SU-DHL-6 (cell line): ENCODE results near the gene RGMA.

Source experiments
- H2AFZ ChIP-seq: fragments of 200-600 bp; sonication (generic); 2 replicates; pipeline ENCODE4 v1.6.1; 2014; ENCODE audit warnings: low read depth, mild to moderate bottlenecking, moderate library complexity, mixed read lengths, antibody characterized with exemption, low read length; ENCODE audit not compliant: severe bottlenecking
- H3F3A ChIP-seq: fragments of 200-600 bp; shearing (Covaris generic); 2 replicates; pipeline ENCODE4 v1.6.0; 2016; ENCODE audit warnings: antibody characterized with exemption, mild to moderate bottlenecking; ENCODE audit not compliant: insufficient read depth
- H3K27ac ChIP-seq: fragments of 200-600 bp; sonication (generic); 2 replicates; pipeline ENCODE4 v1.5.1; 2016; ENCODE audit warnings: low read depth, mild to moderate bottlenecking, low read length, moderate library complexity, mixed read lengths
- H3K27me3 ChIP-seq: fragments of 200-600 bp; sonication (generic), shearing (Covaris generic); 2 replicates; pipeline ENCODE4 v1.6.0; 2014; ENCODE audit warnings: mild to moderate bottlenecking, low read length
- H3K36me3 ChIP-seq: fragments of 200-600 bp; sonication (generic); 2 replicates; pipeline ENCODE4 v1.6.1; 2014; ENCODE audit warnings: mild to moderate bottlenecking, low read length, mixed read lengths
- H3K4me2 ChIP-seq: fragments of 300-600, 200-600 bp; shearing (Covaris generic), sonication (generic); 2 replicates; pipeline ENCODE4 v1.6.0; 2014; ENCODE audit warnings: low read length, low read depth, mild to moderate bottlenecking; ENCODE audit not compliant: poor library complexity, severe bottlenecking
- H3K4me3 ChIP-seq: fragments of 200-600 bp; sonication (generic); 2 replicates; pipeline ENCODE4 v1.5.1; 2014; ENCODE audit warnings: antibody characterized with exemption, low read length, mild to moderate bottlenecking, mixed read lengths; ENCODE audit not compliant: insufficient read depth, poor library complexity, severe bottlenecking
- H3K79me2 ChIP-seq: fragments of 200-600 bp; sonication (generic); 2 replicates; pipeline ENCODE4 v1.6.1; 2014; ENCODE audit warnings: mild to moderate bottlenecking, low read length, moderate library complexity; ENCODE audit not compliant: insufficient read depth
- H3K9ac ChIP-seq: fragments of 200-600 bp; sonication (generic); 2 replicates; pipeline ENCODE4 v1.7.0; 2014; ENCODE audit warnings: mild to moderate bottlenecking, low read length
- H3K9me2 ChIP-seq: fragments of 200-600 bp; sonication (generic); replicated peaks from 2 replicates; pipeline ENCODE4 v1.6.1; 2014; ENCODE audit warnings: low read length; ENCODE audit not compliant: insufficient read depth
- H3K9me3 ChIP-seq: fragments of 200-600 bp; sonication (generic); 2 replicates; pipeline ENCODE4 v1.6.1; 2014; ENCODE audit warnings: low read length, mixed read lengths; ENCODE audit not compliant: insufficient read depth
- H4K20me1 ChIP-seq: fragments of 200-600 bp; sonication (generic); 2 replicates; pipeline ENCODE4 v1.6.1; 2014; ENCODE audit warnings: low read depth, mild to moderate bottlenecking, antibody characterized with exemption, low read length, moderate library complexity, mixed read lengths
- EZH2phosphoT487 ChIP-seq: fragments of 200-600 bp; sonication (generic), shearing (Covaris generic); conservative IDR thresholded peaks from 2 replicates; pipeline ENCODE4 v1.6.1; 2018; ENCODE audit warnings: mild to moderate bottlenecking, antibody characterized with exemption, low read length, moderate library complexity, mixed read lengths
- TF ChIP-seq, protein P1 (sequence below): fragments of 200-600 bp; sonication (generic); IDR thresholded peaks from one replicate; pipeline ENCODE4 v1.5.1; 2017; ENCODE audit warnings: antibody characterized with exemption, mild to moderate bottlenecking, low read length, moderate library complexity; ENCODE audit not compliant: insufficient read depth, poor library complexity, severe bottlenecking

RGMA gene

DNA sequence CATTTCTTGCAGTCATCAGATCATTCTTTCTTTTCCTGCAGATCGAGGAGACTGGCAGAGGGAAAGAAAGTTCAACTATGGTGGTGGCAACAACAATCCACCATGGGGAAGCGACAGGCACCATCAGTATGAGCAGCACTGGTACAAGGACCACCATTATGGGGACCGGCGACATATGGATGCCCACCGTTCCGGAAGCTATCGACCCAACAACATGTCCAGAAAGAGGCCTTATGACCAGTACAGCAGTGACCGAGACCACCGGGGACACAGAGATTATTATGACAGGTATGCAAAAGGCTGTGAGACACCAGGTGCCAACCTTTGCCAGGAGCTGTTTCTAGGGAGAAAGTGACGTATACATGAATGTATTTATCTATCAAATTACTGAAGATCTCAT is 69.0 kb downstream of the RGMA start:
- Histone ChIP-seq H3K36me3 (peaks cover 54% of the 10 kb centered on the region), H3K4me2 (no peak overlapping the region), H3K27me3 (no peaks in the 10 kb centered on the region), H3K9me2 (no peaks in the 10 kb centered on the region), H3K79me2 (no peaks in the 10 kb centered on the region), H3K9me3 (no peaks in the 10 kb centered on the region), H3F3A (no peaks in the 10 kb centered on the region), H2AFZ (no peak overlapping the region), H3K27ac (no peak overlapping the region), H3K9ac (no peak overlapping the region), H4K20me1 (no peaks in the 10 kb centered on the region), H3K4me3 (no peak overlapping the region)
- TF ChIP-seq EZH2phosphoT487: no peak
- TF ChIP-seq, protein P1, sequence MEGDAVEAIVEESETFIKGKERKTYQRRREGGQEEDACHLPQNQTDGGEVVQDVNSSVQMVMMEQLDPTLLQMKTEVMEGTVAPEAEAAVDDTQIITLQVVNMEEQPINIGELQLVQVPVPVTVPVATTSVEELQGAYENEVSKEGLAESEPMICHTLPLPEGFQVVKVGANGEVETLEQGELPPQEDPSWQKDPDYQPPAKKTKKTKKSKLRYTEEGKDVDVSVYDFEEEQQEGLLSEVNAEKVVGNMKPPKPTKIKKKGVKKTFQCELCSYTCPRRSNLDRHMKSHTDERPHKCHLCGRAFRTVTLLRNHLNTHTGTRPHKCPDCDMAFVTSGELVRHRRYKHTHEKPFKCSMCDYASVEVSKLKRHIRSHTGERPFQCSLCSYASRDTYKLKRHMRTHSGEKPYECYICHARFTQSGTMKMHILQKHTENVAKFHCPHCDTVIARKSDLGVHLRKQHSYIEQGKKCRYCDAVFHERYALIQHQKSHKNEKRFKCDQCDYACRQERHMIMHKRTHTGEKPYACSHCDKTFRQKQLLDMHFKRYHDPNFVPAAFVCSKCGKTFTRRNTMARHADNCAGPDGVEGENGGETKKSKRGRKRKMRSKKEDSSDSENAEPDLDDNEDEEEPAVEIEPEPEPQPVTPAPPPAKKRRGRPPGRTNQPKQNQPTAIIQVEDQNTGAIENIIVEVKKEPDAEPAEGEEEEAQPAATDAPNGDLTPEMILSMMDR: no peak

DNA sequence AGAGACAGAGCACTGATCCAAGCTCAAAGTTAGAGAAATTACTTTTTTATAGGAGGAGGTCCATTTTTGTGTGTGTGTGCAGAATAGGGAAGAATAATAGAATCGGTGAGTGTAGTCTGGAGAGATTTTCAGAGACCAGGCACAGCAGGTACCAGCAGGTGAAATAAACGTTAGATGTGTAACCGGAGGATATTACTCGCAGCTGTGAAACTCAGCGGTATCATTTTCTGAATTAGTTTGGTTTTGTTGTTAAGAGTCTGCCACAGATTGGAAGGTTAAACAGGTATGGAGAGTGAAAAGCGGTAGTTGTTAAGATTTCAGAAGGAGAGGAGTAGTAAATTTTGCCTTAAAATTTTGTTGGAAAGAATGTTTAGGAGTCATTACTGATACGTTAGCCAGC is 69.9 kb downstream of the RGMA start:
- Histone ChIP-seq H3K9me3 (no peaks in the 10 kb centered on the region), H3K79me2 (no peaks in the 10 kb centered on the region), H3K4me2 (no peak overlapping the region), H3K27me3 (no peaks in the 10 kb centered on the region), H3K27ac (no peak overlapping the region), H3K4me3 (no peak overlapping the region), H3F3A (no peaks in the 10 kb centered on the region), H2AFZ (no peak overlapping the region), H3K9ac (no peak overlapping the region), H4K20me1 (no peaks in the 10 kb centered on the region), H3K9me2 (no peaks in the 10 kb centered on the region), H3K36me3 (peaks cover 50% of the 10 kb centered on the region)
- TF ChIP-seq, protein P1: no peak
- no peak for TF ChIP-seq EZH2phosphoT487

DNA sequence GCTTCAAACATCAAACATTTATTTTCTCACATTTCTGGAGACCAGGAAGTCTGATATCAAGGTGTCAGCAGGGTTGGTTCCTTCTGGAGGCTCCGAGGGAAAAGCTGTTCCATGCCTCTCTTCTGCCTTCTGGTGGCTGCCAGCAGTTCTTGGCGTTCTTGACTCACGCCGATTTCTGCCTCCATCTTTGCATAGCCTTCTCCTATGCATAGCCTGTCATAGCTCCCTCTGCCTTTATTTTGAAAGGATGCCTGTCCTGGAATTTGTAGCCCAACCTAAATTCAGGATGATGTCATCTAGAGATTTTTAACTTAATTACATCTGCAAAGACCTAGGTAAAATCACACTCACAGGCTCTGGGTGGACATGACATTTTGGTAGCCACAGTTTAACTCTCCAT is 70.4 kb downstream of the RGMA start:
- no peaks in the 10 kb centered on the region for H3K9me2 ChIP-seq
- H4K20me1 ChIP-seq: no peaks in the 10 kb centered on the region
- H3K36me3 ChIP-seq: peaks cover 46% of the 10 kb centered on the region
- no peak overlapping the region for H3K4me3 ChIP-seq
- H3K27me3 ChIP-seq: no peaks in the 10 kb centered on the region
- H3K27ac ChIP-seq: no peak overlapping the region
- no peaks in the 10 kb centered on the region for H3K9me3 ChIP-seq
- no peaks in the 10 kb centered on the region for H3F3A ChIP-seq
- no peak overlapping the region for H3K4me2 ChIP-seq
- H3K79me2 ChIP-seq: no peaks in the 10 kb centered on the region
- H3K9ac ChIP-seq: no peak overlapping the region
- TF ChIP-seq, protein P1: no peak
- no peak for TF ChIP-seq EZH2phosphoT487
- no peak overlapping the region for H2AFZ ChIP-seq
